Retina (tissue), 1 donor: ENCODE results near the gene DYNC1H1.

Experiments used
- DNase-seq: peaks from one replicate; pipeline ENCODE4 v3.0.0-alpha.2; 2016

Gene DYNC1H1

GRCh38 chr14:102095871-102096568, 131.6 kb downstream of the DYNC1H1 start:
- DNase-seq: no peak

- DNase-seq: peak; percentile 78
Observed at GRCh38 chr14:102096569-102097188, 132.3 kb downstream of the DYNC1H1 start.

GRCh38 chr14:102097441-102098135, 133.2 kb downstream of the DYNC1H1 start:
- DNase-seq: no peak

- DNase-seq: no peak
Observed at GRCh38 chr14:102103062-102103695, 138.8 kb downstream of the DYNC1H1 start.

GRCh38 chr14:102105369-102105768, 141.0 kb downstream of the DYNC1H1 start:
- no peak for DNase-seq
